ENCODE measurements around the gene CYSRT1. TPM values are rescaled to one million over a fixed set of nuclear protein-coding genes. Genes with fewer than 3 reads are reported as not detected.
"Not testable (repeated sequence)": the region's sequence is repeated elsewhere in the genome, so short reads cannot be mapped to it uniquely, and the experiment has no call there.

Gene CYSRT1
- total RNA-seq, 1 donor from 2014 or later, result 0.41 TPM

GRCh38 chr9:137262173-137262908, 37.4 kb downstream of the CYSRT1 start:
- H3K27me3 ChIP-seq; H3K27ac ChIP-seq; intact Hi-C loops (cut with DNase I); H3K4me3 ChIP-seq; H3K9me3 ChIP-seq; ATAC-seq; H3K4me1 ChIP-seq: not testable (repeated sequence)
- DNase-seq, result peak; percentile 65
- peaks cover 42% of the 10 kb centered on the region for H3K36me3 ChIP-seq
- peak; percentile 63 for TF ChIP-seq CTCF (IDR thresholded peaks at IDR 0.05)

- no peaks in the 10 kb centered on the region for H3K9me3 ChIP-seq
- peaks cover 3% of the 10 kb centered on the region for H3K4me1 ChIP-seq
- H3K36me3 ChIP-seq, result peaks cover 45% of the 10 kb centered on the region
- no peaks in the 10 kb centered on the region for H3K27me3 ChIP-seq
- H3K4me3 ChIP-seq, result no peak overlapping the region
- no peak for ATAC-seq
- DNase-seq, result peak; percentile 63
- intact Hi-C loops (cut with DNase I), result no loop called here
- TF ChIP-seq CTCF (IDR thresholded peaks at IDR 0.05), result no peak
- no peak overlapping the region for H3K27ac ChIP-seq
Measured at GRCh38 chr9:137262909-137263285, 37.9 kb downstream of the CYSRT1 start.

- Histone ChIP-seq H3K36me3 (peaks cover 40% of the 10 kb centered on the region), H3K4me1 (peaks cover 9% of the 10 kb centered on the region), H3K4me3 (no peak overlapping the region), H3K9me3 (no peaks in the 10 kb centered on the region), H3K27me3 (no peaks in the 10 kb centered on the region), H3K27ac (no peak overlapping the region)
- DNase-seq, result peak; percentile 47
- TF ChIP-seq CTCF (IDR thresholded peaks at IDR 0.05), result no peak
- intact Hi-C loops (cut with DNase I), result no loop called here
- no peak for ATAC-seq
Measured at GRCh38 chr9:137263506-137263905, 38.5 kb downstream of the CYSRT1 start.

DNA sequence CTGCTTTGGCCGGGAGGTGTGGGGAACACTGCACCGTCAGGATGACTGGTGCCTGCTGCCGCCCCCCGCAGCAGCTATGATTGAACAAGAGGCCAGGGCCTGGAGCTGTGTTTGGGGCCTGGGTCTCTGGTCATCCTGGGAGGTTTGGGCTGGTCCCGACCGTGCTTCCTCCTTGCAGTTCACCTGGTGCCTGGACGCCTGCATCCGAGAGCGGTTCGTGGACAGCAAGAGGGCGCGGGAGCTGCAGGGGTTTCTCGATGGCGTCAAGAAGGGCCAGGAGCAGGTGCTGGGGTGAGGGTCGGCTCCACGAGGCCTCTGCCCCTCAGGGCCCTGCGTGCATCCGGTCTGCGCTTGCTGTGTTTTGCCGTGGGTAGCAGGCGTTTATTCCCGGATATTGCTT, 39.1 kb downstream of the CYSRT1 start:
- no peak overlapping the region for H3K4me3 ChIP-seq
- intact Hi-C loops (cut with DNase I), result no loop called here
- no peak overlapping the region for H3K27ac ChIP-seq
- H3K4me1 ChIP-seq, result peaks cover 15% of the 10 kb centered on the region
- H3K27me3 ChIP-seq, result no peaks in the 10 kb centered on the region
- H3K36me3 ChIP-seq, result peaks cover 38% of the 10 kb centered on the region
- no peak for TF ChIP-seq CTCF (IDR thresholded peaks at IDR 0.05)
- H3K9me3 ChIP-seq, result no peaks in the 10 kb centered on the region
- peak; percentile 55 for DNase-seq
- no peak for ATAC-seq

DNA sequence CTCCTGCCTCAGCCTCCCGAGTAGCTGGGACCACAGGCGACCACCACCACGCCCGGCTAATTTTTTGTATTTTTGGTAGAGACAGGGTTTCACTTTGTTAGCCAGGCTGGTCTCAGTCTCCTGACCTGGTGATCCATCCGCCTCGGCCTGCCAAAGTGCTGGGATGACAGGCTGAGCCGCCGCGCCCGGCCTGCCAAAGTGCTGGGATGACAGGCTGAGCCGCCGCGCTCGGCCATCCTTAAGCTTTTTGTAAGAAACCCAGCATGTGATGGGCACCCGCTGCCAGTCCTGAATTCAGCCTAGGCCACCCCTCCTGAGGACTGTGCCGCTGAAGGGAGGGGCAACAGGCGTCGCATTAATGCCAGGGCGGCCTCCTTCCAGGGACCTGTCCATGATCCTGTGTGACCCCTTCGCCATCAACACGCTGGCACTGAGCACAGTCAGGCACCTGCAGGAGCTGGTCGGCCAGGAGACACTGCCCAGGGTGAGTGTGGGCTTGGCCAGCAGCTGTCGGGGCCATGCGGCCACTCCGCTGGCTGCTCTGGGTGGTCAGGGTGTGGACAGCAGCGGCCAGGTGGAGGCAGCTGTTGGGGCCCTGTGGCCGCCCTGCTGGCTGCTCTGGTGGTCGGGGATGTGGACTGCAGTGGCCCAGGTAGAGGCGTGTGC, 40.7 kb downstream of the CYSRT1 start:
- no peaks in the 10 kb centered on the region for H3K9me3 ChIP-seq
- H3K4me3 ChIP-seq, result no peak overlapping the region
- no peaks in the 10 kb centered on the region for H3K27me3 ChIP-seq
- DNase-seq (peak; percentile 52), ATAC-seq (no peak)
- intact Hi-C loops (cut with DNase I), result no loop called here
- H3K4me1 ChIP-seq, result peaks cover 25% of the 10 kb centered on the region
- no peak for TF ChIP-seq CTCF (IDR thresholded peaks at IDR 0.05)
- H3K36me3 ChIP-seq, result peaks cover 38% of the 10 kb centered on the region
- H3K27ac ChIP-seq, result no peak overlapping the region
